ENCODE results near the gene MTAP. TPM values are rescaled to one million over a fixed set of nuclear protein-coding genes. Genes with fewer than 3 reads are reported as not detected.

Gene MTAP
- total RNA-seq, 1 donor from 2014 or later = 20.3 TPM

GRCh38 chr9:21970800-21971640, 168.6 kb downstream of the MTAP start:
- no peak for DNase-seq

GRCh38 chr9:21972361-21972760, 169.9 kb downstream of the MTAP start:
- DNase-seq = no peak

- no peak for DNase-seq
These were observed 171.9 kb downstream of the MTAP start for GRCh38 chr9:21974343-21974721.

GRCh38 chr9:21974722-21975409, 172.4 kb downstream of the MTAP start:
- no peak for DNase-seq

- DNase-seq = no peak
These were observed 174.0 kb downstream of the MTAP start for GRCh38 chr9:21976334-21976875.

GRCh38 chr9:21982391-21982790, 180.0 kb downstream of the MTAP start:
- DNase-seq = no peak

- no peak for DNase-seq
These were observed 180.6 kb downstream of the MTAP start for GRCh38 chr9:21982861-21983560.

GRCh38 chr9:21983561-21983935, 181.1 kb downstream of the MTAP start:
- DNase-seq = no peak

- DNase-seq = no peak
These were observed 181.7 kb downstream of the MTAP start for GRCh38 chr9:21984101-21984500.

- no peak for DNase-seq
These were observed 183.7 kb downstream of the MTAP start for GRCh38 chr9:21985964-21986667.

Other genes with a start within 250 kb of the MTAP start
- not detected for gene CDKN2A, start 191.8 kb downstream of the MTAP start, total RNA-seq
- gene CDKN2B-AS1, start 192.2 kb downstream of the MTAP start, total RNA-seq = 0.62 TPM
- 0.16 TPM for gene CDKN2B, start 206.7 kb downstream of the MTAP start, total RNA-seq